AG04449 (cell line): ENCODE results near the gene ZNF536.

ENCODE experiments used
- CTCF ChIA-PET: fragments of 350-600 bp; formaldehyde crosslinking; extraction: SDS; loops from one replicate; lab custom pipeline; 2021; ENCODE audit warnings: antibody characterized with exemption; lab: Yijun Ruan, JAX
- POLR2A ChIA-PET: fragments of 400-600, 350-600 bp; formaldehyde crosslinking; extraction: SDS; loops from one replicate; lab custom pipeline; 2020; ENCODE audit warnings: antibody characterized with exemption, inconsistent platforms; lab: Yijun Ruan, JAX
- DNase-seq: peaks from one replicate; pipeline ENCODE4 v3.0.0-alpha.2; 2010; ENCODE audit warnings: low read depth, low spot score
- H3K4me3 ChIP-seq: 2 replicates; pipeline ENCODE4 v1.5.1; 2011; ENCODE audit warnings: low read depth, mild to moderate bottlenecking, control low read depth, low read length
- CTCF ChIP-seq: IDR thresholded peaks from one replicate; pipeline ENCODE4 v1.5.1; 2011; ENCODE audit warnings: mild to moderate bottlenecking, moderate library complexity, low read length, control low read depth, inconsistent platforms; ENCODE audit not compliant: insufficient read depth; ENCODE audit errors: missing control alignments

Gene ZNF536

GRCh38 chr19:30471441-30471840, 99.3 kb downstream of the ZNF536 start:
- no peak for DNase-seq
- POLR2A ChIA-PET = no interaction called here
- CTCF ChIA-PET = no interaction called here
- TF ChIP-seq CTCF = no peak
- H3K4me3 ChIP-seq = no peak overlapping the region

- no peak for DNase-seq
- POLR2A ChIA-PET = no interaction called here
- CTCF ChIA-PET = no interaction called here
- no peak for TF ChIP-seq CTCF
- H3K4me3 ChIP-seq = no peak overlapping the region
Measured at GRCh38 chr19:30473334-30473867, 101.2 kb downstream of the ZNF536 start.

- DNase-seq = no peak
- H3K4me3 ChIP-seq = no peak overlapping the region
- TF ChIP-seq CTCF = no peak
- POLR2A ChIA-PET = no interaction called here
- CTCF ChIA-PET = no interaction called here
Measured at GRCh38 chr19:30476997-30477396, 104.8 kb downstream of the ZNF536 start.

DNA sequence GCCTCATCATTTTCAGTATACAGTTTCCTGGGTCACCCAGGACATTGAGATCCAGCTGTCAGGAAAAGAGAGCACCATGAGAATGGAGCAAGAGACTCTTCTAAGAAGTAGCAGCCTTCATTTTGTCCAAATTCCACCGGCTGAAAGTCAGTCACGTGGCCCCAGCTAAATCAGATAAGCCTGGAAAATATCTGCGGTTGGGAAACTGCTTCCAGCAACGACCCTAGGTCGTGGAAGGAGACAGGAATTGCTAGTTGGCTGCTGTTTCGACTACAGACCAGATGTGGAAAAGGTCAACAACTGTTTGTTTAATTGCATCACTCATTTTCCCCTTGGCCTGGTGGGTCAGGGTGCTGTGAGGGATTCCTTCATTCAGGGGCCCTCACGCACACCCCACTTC, 107.0 kb downstream of the ZNF536 start:
- CTCF ChIA-PET = no interaction called here

GRCh38 chr19:30480097-30480496, 107.9 kb downstream of the ZNF536 start:
- DNase-seq = no peak
- H3K4me3 ChIP-seq = no peak overlapping the region
- ChIA-PET CTCF (no interaction called here), POLR2A (no interaction called here)
- TF ChIP-seq CTCF = no peak

More for the DNA sequence above, 107.0 kb downstream of the ZNF536 start:
- no peak for TF ChIP-seq CTCF
- DNase-seq = no peak
- POLR2A ChIA-PET = no interaction called here
- no peak overlapping the region for H3K4me3 ChIP-seq

DNA sequence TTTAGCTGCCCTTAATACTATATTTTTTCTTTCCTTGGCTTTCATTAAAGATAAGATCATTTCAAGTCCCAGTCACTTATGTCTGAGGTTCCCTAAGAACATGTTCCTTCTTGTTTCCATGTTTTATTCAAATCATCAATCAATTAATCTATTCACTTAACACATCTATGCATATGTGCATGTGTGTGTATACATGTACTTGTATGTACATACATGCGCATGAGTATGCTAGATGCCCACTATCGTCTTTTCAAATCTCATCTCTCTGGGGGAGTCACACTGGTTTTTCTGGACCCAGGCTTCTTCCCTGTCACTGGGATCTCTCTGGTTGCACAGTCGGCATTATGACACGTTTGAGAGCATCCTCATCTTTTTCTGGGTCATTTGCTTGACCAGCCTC, 108.9 kb downstream of the ZNF536 start:
- ChIA-PET POLR2A (no interaction called here), CTCF (no interaction called here)
- H3K4me3 ChIP-seq = no peak overlapping the region
- no peak for TF ChIP-seq CTCF
- no peak for DNase-seq
